Measurements from ENCODE around the gene FABP6.

FABP6 gene

GRCh38 chr5:160209917-160210316, 19.4 kb upstream of the FABP6 start:
- Histone ChIP-seq H3K36me3 (replicated peaks) (no peaks in the 10 kb centered on the region), H3K27me3 (replicated peaks) (no peaks in the 10 kb centered on the region), H3K4me3 (ENCODE audit: low read depth, low read length) (no peak overlapping the region), H3K27ac (no peak overlapping the region)
- TF ChIP-seq CTCF (IDR thresholded peaks at IDR 0.05; ENCODE audit: low read depth, low read length, missing control alignments): no peak
- in situ Hi-C loops (cut with HindIII; ENCODE audit: low pct_ligation_motif_present, low sequenced_read_pairs): no loop called here
- DNase-seq: no peak

- TF ChIP-seq CTCF (IDR thresholded peaks at IDR 0.05; ENCODE audit: low read depth, low read length, missing control alignments): no peak
- in situ Hi-C loops (cut with HindIII; ENCODE audit: low pct_ligation_motif_present, low sequenced_read_pairs): no loop called here
- no peaks in the 10 kb centered on the region for H3K27me3 ChIP-seq (replicated peaks)
- no peak for DNase-seq
- H3K27ac ChIP-seq: no peak overlapping the region
- H3K36me3 ChIP-seq (replicated peaks): no peaks in the 10 kb centered on the region
- H3K4me3 ChIP-seq (ENCODE audit: low read depth, low read length): no peak overlapping the region
These were observed 18.7 kb upstream of the FABP6 start for GRCh38 chr5:160210606-160211005.

- Histone ChIP-seq H3K36me3 (replicated peaks) (no peaks in the 10 kb centered on the region), H3K4me3 (ENCODE audit: low read depth, low read length) (no peak overlapping the region), H3K27me3 (replicated peaks) (no peaks in the 10 kb centered on the region), H3K27ac (no peak overlapping the region)
- in situ Hi-C loops (cut with HindIII; ENCODE audit: low pct_ligation_motif_present, low sequenced_read_pairs): no loop called here
- DNase-seq: no peak
- no peak for TF ChIP-seq CTCF (IDR thresholded peaks at IDR 0.05; ENCODE audit: low read depth, low read length, missing control alignments)
These were observed 18.0 kb upstream of the FABP6 start for GRCh38 chr5:160211352-160211751.

- H3K4me3 ChIP-seq (ENCODE audit: low read depth, low read length): no peak overlapping the region
- no peak for TF ChIP-seq CTCF (IDR thresholded peaks at IDR 0.05; ENCODE audit: low read depth, low read length, missing control alignments)
These were observed 15.8 kb upstream of the FABP6 start for GRCh38 chr5:160213537-160213936.

GRCh38 chr5:160219356-160219755, 9.9 kb upstream of the FABP6 start:
- H3K36me3 ChIP-seq (replicated peaks): no peaks in the 10 kb centered on the region
- no peaks in the 10 kb centered on the region for H3K27me3 ChIP-seq (replicated peaks)
- H3K27ac ChIP-seq: no peak overlapping the region
- TF ChIP-seq CTCF (IDR thresholded peaks at IDR 0.05; ENCODE audit: low read depth, low read length, missing control alignments): no peak
- in situ Hi-C loops (cut with HindIII; ENCODE audit: low pct_ligation_motif_present, low sequenced_read_pairs): no loop called here
- H3K4me3 ChIP-seq (ENCODE audit: low read depth, low read length): no peak overlapping the region
- no peak for DNase-seq

More at GRCh38 chr5:160213537-160213936, 15.8 kb upstream of the FABP6 start:
- no peak for DNase-seq
- no peaks in the 10 kb centered on the region for H3K36me3 ChIP-seq (replicated peaks)
- no peaks in the 10 kb centered on the region for H3K27me3 ChIP-seq (replicated peaks)
- H3K27ac ChIP-seq: no peak overlapping the region
- in situ Hi-C loops (cut with HindIII; ENCODE audit: low pct_ligation_motif_present, low sequenced_read_pairs): no loop called here

- Histone ChIP-seq H3K36me3 (replicated peaks) (no peaks in the 10 kb centered on the region), H3K27ac (no peak overlapping the region), H3K4me3 (ENCODE audit: low read depth, low read length) (no peak overlapping the region), H3K27me3 (replicated peaks) (no peaks in the 10 kb centered on the region)
- DNase-seq: no peak
- in situ Hi-C loops (cut with HindIII; ENCODE audit: low pct_ligation_motif_present, low sequenced_read_pairs): no loop called here
- TF ChIP-seq CTCF (IDR thresholded peaks at IDR 0.05; ENCODE audit: low read depth, low read length, missing control alignments): no peak
These were observed 8.2 kb upstream of the FABP6 start for GRCh38 chr5:160221082-160221481.

Data from brain microvascular endothelial cell (primary cell).